Body of pancreas (tissue), 4 donors: ENCODE data around the gene SCP2.

Source experiments
- CTCF ChIP-seq, 7 experiments: fragments of 450-650 bp in 4 of 7; fragments of 200-600 bp in 3 of 7; sonication (generic) in 3 of 7; IDR thresholded peaks; one replicate each; pipeline ENCODE4 v1.5.1; 2016 to 2019; ENCODE audit warnings: antibody characterized with exemption in 7 of 7
- POLR2A ChIP-seq, 3 donors: fragments of 450-650 bp; IDR thresholded peaks; one replicate each; pipeline ENCODE4 v1.6.1; 2016; ENCODE audit warnings: antibody characterized with exemption in 3 of 3, mild to moderate bottlenecking in 2 of 3

GRCh38 chr1:53071915-53072314 is 144.8 kb downstream of the SCP2 start:
- TF ChIP-seq CTCF (IDR thresholded peaks at IDR 0.05) (no peak), POLR2A (IDR thresholded peaks at IDR 0.05) (no peak)
